HL-60 (cell line): ENCODE measurements around the gene MCCC2.

Experiments
- DNase-seq, 2 experiments: peaks; one replicate each; pipeline ENCODE4 v3.0.0-alpha.2; 2010 to 2020; ENCODE audit warnings: low read depth in 1 of 2, low spot score in 1 of 2
- H3K27ac ChIP-seq: fragments of 250-450 bp; sonication (Bioruptor Pico); replicated peaks from 2 replicates; pipeline ENCODE4 v1.5.1; 2020; ENCODE audit warnings: mild to moderate bottlenecking, moderate library complexity
- H3K27me3 ChIP-seq: fragments of 250-450 bp; sonication (Bioruptor Pico); 2 replicates; pipeline ENCODE4 v1.5.1; 2021; ENCODE audit warnings: mild to moderate bottlenecking, moderate library complexity; ENCODE audit not compliant: insufficient read depth, poor library complexity, severe bottlenecking
- H3K4me3 ChIP-seq: replicated peaks from 2 replicates; pipeline ENCODE4 v1.5.1; 2011; ENCODE audit warnings: mild to moderate bottlenecking, control low read depth, low read length; ENCODE audit not compliant: insufficient read depth
- CTCF ChIP-seq: IDR thresholded peaks from one replicate; pipeline ENCODE4 v1.5.1; 2011; ENCODE audit warnings: low read length, control low read depth, inconsistent platforms; ENCODE audit not compliant: insufficient read depth
- GABPA ChIP-seq: IDR thresholded peaks from 2 replicates; pipeline ENCODE4 v1.6.1; 2012; ENCODE audit warnings: low read depth
- POLR2AphosphoS5 ChIP-seq: IDR thresholded peaks from 2 replicates; pipeline ENCODE4 v1.6.1; 2012; ENCODE audit warnings: low read depth
- REST ChIP-seq: IDR thresholded peaks from 2 replicates; pipeline ENCODE4 v1.6.1; 2012; ENCODE audit warnings: low read depth; ENCODE audit not compliant: insufficient replicate concordance
- SPI1 ChIP-seq: IDR thresholded peaks from 2 replicates; pipeline ENCODE4 v1.6.1; 2012; ENCODE audit warnings: low read depth, mild to moderate bottlenecking, borderline replicate concordance

MCCC2 gene

GRCh38 chr5:71699233-71699632, 112.1 kb downstream of the MCCC2 start:
- DNase-seq, result no peak
- TF ChIP-seq CTCF (no peak), POLR2AphosphoS5 (no peak), SPI1 (no peak), GABPA (no peak), REST (no peak)
- Histone ChIP-seq H3K4me3 (no peak overlapping the region), H3K27me3 (no peaks in the 10 kb centered on the region), H3K27ac (no peak overlapping the region)

GRCh38 chr5:71699751-71700150, 112.6 kb downstream of the MCCC2 start:
- Histone ChIP-seq H3K27me3 (no peaks in the 10 kb centered on the region), H3K27ac (no peak overlapping the region), H3K4me3 (no peak overlapping the region)
- DNase-seq, result no peak
- no peak for TF ChIP-seq SPI1
- no peak for TF ChIP-seq GABPA
- no peak for TF ChIP-seq CTCF
- no peak for TF ChIP-seq REST
- no peak for TF ChIP-seq POLR2AphosphoS5

GRCh38 chr5:71700803-71701202, 113.7 kb downstream of the MCCC2 start:
- no peak for DNase-seq
- TF ChIP-seq POLR2AphosphoS5, result no peak
- no peak for TF ChIP-seq GABPA
- no peak for TF ChIP-seq SPI1
- TF ChIP-seq REST, result no peak
- no peak for TF ChIP-seq CTCF
- no peak overlapping the region for H3K27ac ChIP-seq

More at GRCh38 chr5:71700803-71701202, 113.7 kb downstream of the MCCC2 start:
- Histone ChIP-seq H3K4me3 (no peak overlapping the region), H3K27me3 (no peaks in the 10 kb centered on the region)
